ENCODE results near the gene TMEM126B.
A peak's percentile ranks its signal among the peaks of the same experiment; 100 is the strongest.
"Not testable (repeated sequence)": the region's sequence is repeated elsewhere in the genome, so short reads cannot be mapped to it uniquely, and the experiment has no call there.

TMEM126B gene

GRCh38 chr11:85647604-85648299 lies 19.4 kb downstream of the TMEM126B start, which contains the start of gene TMEM126A:
TSS of gene TMEM126A (plus strand) at chr11:85647967. CDS start at chr11:85650256, 2,289 bp downstream.
- H3K4me3 ChIP-seq (ENCODE audit: low read length): peak within 1 kb of the TSS; percentile 85
- TF ChIP-seq, protein P1, sequence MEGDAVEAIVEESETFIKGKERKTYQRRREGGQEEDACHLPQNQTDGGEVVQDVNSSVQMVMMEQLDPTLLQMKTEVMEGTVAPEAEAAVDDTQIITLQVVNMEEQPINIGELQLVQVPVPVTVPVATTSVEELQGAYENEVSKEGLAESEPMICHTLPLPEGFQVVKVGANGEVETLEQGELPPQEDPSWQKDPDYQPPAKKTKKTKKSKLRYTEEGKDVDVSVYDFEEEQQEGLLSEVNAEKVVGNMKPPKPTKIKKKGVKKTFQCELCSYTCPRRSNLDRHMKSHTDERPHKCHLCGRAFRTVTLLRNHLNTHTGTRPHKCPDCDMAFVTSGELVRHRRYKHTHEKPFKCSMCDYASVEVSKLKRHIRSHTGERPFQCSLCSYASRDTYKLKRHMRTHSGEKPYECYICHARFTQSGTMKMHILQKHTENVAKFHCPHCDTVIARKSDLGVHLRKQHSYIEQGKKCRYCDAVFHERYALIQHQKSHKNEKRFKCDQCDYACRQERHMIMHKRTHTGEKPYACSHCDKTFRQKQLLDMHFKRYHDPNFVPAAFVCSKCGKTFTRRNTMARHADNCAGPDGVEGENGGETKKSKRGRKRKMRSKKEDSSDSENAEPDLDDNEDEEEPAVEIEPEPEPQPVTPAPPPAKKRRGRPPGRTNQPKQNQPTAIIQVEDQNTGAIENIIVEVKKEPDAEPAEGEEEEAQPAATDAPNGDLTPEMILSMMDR (IDR thresholded peaks at IDR 0.05; ENCODE audit: insufficient read depth, low read depth, low read length, missing control alignments): no peak
- DNase-seq (ENCODE audit: low read depth): peak; percentile 93

DNA sequence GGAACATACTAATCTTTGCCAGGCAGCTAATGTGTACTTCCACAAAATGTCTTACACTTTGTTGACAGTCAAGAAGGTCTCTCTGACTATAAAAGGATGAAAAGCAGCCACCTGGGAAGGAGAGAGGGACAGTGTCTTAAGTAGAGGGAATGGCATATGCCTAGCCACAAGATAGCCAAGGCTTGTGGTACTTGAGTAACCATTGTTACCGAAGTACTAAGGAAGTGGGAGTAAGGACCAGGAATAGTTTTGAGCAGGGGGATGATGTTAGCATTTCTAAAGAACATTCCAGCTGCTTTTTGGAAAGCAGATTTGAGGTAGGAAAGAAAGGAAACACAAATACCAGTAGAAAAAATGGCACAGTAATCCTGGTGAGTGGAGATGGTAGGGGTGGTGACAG lies 22.7 kb downstream of the TMEM126B start:
- TF ChIP-seq, protein P1 (IDR thresholded peaks at IDR 0.05; ENCODE audit: insufficient read depth, low read depth, low read length, missing control alignments): no peak
- no peak overlapping the region for H3K4me3 ChIP-seq (ENCODE audit: low read length)
- no peak for DNase-seq (ENCODE audit: low read depth)

DNA sequence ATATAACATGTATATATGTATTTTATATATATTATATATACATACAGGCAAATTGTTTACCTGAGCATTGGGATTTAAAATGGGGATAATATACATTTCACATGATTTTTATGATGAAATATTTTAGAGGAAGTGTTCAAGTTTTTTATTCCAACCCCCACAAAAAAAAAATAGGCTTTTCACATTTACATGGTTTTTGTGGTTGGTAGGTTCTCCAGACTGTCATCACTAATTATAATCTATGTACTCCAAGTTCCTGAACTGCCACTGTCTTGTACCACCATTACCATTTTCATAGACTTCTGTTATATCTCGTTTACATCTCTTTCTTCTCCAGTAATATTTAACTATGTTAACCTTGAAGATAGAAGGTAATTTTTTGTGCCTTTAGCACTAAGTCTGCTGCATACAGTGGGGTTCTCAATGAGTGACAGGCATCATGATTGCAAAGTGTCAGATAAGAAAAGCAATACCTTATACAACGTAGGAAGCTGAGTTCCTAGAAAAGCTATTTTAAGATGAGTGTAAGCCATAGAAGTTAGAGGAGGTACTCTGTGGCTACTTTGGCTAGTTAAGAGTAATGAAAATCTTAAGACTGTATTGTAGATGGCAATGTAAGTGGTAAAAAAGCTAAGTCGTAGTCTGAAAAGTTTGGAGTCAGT lies 24.5 kb downstream of the TMEM126B start:
- no peak overlapping the region for H3K4me3 ChIP-seq (ENCODE audit: low read length)
- TF ChIP-seq, protein P1 (IDR thresholded peaks at IDR 0.05; ENCODE audit: insufficient read depth, low read depth, low read length, missing control alignments): no peak
- no peak for DNase-seq (ENCODE audit: low read depth)

GRCh38 chr11:85654343-85654742 lies 25.9 kb downstream of the TMEM126B start:
- not testable (repeated sequence) for H3K4me3 ChIP-seq (ENCODE audit: low read length); DNase-seq (ENCODE audit: low read depth)

- TF ChIP-seq, protein P1 (IDR thresholded peaks at IDR 0.05; ENCODE audit: insufficient read depth, low read depth, low read length, missing control alignments): no peak
- H3K4me3 ChIP-seq (ENCODE audit: low read length): no peak overlapping the region
- no peak for DNase-seq (ENCODE audit: low read depth)
Measured at GRCh38 chr11:85656777-85657176, 28.4 kb downstream of the TMEM126B start.

- H3K4me3 ChIP-seq (ENCODE audit: low read length): no peak overlapping the region
- no peak for DNase-seq (ENCODE audit: low read depth)
- TF ChIP-seq, protein P1 (IDR thresholded peaks at IDR 0.05; ENCODE audit: insufficient read depth, low read depth, low read length, missing control alignments): no peak
Measured at GRCh38 chr11:85658180-85658579, 29.8 kb downstream of the TMEM126B start.

DNA sequence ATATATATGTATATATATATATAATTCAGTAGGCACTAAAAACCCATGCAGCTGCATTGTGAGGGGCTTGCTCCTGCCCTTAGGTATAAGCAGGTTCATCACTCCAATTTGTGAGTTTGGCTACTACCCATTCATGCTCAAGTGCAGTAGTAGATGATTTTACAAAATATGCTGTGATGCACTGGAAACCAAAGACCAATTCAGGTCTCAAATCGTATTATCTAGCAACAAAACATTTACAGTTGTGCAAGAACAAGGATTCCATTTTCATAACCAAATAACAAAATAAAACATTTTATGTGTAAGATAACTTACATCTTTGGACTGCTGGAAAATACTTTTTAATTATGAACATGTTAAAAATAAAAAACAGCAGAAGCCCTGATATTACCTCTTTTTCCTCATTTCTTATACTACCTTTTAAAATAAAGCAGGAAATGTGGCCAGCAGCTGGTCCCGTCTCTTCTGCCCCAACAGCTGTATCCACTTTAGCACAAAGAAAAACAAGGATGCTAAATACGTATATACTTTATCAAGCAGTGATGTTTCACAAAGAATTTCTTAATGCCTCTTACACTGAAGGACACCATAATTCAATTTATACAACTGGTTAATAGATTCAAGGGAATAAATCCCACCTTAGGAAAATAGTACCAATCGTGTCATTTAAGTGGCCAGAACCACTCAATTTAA lies 33.7 kb downstream of the TMEM126B start:
- DNase-seq (ENCODE audit: low read depth): no peak
- TF ChIP-seq, protein P1 (IDR thresholded peaks at IDR 0.05; ENCODE audit: insufficient read depth, low read depth, low read length, missing control alignments): no peak
- H3K4me3 ChIP-seq (ENCODE audit: low read length): peak overlapping the region; percentile 83
